HCEC 1CT (cell line): ENCODE measurements around the gene CAPN8.
A peak's percentile ranks its signal among the peaks of the same experiment; 100 is the strongest.
"Not testable (repeated sequence)": the region's sequence is repeated elsewhere in the genome, so short reads cannot be mapped to it uniquely, and the experiment has no call there.

Experiments
- DNase-seq: peaks from one replicate; pipeline ENCODE4 v3.0.0-alpha.2; 2017

Gene CAPN8

DNA sequence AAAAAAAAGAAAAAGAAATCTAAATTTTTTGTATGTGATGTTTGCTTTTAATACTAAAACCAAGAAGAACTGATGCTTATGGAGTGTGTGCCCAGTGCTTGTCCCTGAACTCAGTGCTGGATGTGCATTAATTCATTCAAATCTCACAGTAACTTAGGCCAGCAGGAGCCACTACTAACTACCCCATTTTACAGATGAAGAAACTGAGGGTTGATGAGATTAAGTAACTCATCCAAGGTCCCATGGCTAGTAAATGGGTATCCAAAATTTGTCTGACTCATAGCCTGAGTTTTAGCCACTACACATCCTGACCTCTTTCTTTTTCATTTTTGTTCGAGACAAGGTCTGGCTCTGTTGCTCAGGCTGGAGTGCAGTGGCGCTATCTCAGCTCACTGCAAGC lies 144.4 kb downstream of the CAPN8 start:
- DNase-seq: no peak

DNA sequence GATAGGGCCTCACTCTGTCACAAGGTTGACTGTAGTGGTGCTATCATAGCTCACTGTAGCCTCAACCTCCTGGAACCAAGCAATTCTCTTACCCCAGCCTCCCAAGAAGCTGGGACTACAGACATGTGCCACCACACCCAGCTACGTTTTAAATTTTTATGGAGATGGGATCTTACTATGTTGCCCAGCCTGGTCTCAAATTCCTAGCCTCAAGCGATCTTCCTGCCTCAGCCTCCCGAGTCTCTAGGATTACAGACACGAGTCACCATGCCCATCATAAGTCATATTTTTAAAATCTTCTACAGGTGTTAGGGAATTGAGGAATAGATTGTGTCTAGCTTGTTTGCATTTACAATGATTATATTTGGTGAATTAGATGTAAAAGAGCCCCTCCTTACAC lies 145.3 kb downstream of the CAPN8 start:
- DNase-seq: no peak

DNA sequence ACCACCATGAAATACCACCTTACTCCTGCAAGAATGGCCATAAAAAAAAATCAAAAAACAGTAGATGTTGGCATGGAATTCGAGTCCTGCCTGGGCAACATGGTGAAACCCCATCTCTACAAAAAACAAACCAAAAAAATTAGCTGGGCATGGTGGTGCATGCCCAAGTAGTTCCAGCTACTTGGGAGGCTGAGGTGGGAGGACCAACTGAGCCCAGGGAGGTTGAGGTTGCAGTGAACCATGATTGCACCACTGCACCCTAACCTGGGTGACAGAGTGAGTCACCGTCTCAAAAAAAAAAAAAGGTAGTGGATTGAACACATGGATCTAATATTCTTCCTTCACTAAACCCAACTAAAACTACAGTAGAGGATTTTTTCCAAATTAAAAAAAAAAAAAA lies 146.4 kb downstream of the CAPN8 start:
- DNase-seq: no peak

DNA sequence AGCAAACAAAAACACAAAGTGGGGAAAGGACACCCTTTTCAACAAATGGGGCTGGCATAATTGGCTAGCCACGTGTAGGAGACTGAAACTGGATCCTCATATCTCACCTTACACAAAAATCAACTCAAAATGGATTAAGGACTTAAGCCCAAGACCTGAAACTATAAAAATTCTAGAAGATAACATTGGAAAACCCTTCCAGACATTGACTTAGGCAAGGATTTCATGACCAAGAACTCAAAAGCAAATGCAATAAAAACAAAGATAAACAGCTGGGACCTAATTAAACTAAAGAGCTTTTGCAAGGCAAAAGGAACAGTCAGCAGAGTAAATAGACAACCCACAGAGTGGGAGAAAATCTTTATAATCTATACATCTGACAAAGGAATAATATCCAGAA lies 146.9 kb downstream of the CAPN8 start:
- not testable (repeated sequence) for DNase-seq

DNA sequence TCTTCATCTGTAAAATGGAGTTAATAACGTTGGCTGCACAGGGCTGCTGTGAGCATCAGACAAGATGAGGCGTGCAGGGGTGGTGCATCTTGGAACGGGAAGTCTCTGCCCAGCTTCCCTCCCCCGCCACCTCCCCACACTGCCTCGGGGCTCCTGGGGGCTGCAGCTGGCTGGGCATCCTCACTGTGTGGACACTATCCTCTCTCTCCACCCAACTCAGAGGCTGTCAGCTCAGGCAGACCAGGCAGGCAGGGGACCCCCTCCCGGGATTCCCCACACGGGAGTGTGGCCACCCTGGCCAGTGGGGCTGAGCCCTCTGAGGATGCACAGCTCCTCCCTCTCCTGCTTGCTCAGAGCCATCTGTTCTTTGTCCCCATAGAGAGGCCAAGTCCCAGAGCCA lies 149.6 kb downstream of the CAPN8 start:
- DNase-seq: no peak

DNA sequence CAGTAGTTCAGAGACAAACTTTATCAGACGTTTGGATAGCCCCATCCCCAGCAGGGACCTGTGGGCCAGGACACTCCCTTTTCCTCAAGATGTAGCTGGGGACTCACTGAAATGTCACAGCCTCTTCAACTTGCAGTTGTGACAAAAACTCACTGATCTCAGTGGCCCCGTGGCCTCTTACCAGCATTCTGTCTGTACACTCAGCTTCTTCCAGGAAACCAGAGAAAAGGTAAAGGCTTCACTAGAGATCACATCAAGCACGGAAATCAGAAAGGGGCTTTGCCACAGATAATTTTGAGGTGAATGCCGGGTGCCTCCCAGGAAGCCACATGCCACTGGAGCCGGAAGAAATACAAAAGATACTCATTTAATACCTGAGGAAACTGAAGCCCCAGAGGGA lies 150.1 kb downstream of the CAPN8 start:
- DNase-seq: no peak

DNA sequence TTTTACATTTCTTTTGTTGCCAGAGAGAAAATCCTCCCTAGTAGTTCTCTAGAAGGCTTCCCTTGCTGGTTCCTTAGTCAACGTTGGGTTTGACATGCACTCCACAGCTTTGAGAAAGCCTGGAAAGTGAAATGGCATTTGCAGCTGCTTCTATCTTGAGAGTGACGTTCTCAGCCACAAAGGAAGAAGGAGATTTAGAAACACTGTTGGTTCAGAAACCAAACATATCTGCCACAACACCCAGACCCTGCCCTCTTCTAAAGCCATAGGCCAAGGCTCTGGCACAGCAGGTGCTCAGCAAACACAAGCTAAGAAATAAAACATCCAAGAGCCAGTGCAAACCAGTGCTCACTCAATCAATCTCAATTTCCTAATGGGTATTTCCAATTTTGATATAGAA lies 150.9 kb downstream of the CAPN8 start:
- no peak for DNase-seq

DNA sequence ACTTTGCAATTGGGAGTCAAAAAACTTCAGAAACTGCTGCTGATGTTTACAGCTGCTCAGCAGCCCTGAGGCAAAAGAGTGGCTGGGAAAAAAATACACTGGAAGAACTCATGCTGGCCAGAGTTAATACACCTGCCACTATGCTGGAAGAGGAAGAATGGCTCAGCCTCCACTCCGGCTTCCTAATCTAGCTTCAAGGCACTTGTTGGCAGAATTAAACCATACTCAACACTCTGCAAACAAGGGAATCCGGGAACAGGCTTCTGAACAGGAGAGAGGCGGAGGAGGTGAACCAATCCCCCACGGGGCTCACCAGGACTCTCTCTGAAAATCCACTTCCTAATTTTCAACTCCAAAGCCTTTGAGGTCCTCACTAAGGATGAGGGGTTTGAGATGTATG lies 152.2 kb downstream of the CAPN8 start:
- no peak for DNase-seq

DNA sequence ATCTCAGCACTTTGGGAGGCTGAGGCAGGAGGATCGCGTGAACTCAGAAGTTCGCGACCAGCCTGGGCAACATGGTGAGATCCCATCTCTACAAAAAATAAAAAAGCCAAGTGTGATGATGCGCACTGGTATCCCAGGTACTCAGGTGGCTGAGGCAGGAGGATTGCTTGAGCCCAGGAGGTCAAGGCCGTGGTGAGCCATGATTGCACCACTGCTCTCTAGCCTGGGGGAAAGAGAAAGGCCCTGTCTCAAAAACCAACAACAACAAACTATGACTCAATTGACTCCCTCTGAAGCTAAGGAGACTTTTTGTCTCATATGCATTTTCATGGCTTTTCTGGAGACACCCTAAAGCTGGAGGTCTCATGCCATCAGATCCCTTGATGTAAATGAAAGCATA lies 153.4 kb downstream of the CAPN8 start:
- DNase-seq: no peak

DNA sequence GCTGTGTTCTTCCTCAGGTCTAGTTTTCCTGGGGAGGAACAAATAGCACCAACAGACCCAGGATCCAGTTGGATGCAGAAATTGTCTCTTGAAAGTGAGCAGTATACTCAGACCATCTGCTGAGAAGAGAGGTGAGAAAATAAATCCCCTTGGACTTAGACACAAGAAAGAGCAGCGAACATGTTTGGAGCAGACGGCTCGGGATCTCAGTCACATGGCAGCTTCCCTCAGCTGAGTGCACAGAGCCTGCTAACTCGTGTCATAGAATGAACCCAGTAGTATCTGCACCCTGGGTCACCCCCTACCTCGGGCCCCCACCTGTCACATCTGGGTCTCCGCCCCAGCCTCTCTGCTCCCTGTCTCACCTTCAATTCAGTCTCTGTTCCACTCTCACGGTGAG lies 156.7 kb downstream of the CAPN8 start:
- no peak for DNase-seq

DNA sequence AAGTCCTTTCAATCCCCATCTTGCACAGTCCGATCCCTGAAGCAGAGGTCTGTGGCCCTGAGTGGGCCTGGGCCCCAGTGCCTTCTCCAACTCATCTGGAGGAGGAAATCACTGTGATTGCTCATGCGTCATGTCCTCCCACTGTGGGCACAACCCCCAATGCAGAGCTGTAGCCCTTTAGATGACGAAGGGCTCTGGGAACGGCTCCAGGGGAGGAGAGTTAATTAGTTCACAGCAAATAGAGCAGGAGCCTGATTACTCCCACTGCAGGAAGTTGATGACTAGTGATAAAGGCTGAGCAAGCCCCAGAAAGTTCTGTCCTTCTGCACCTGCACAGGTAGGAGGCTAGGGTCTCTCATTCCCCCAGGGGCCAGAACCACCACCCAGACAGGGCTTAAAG lies 160.8 kb downstream of the CAPN8 start:
- peak; percentile 78 for DNase-seq

DNA sequence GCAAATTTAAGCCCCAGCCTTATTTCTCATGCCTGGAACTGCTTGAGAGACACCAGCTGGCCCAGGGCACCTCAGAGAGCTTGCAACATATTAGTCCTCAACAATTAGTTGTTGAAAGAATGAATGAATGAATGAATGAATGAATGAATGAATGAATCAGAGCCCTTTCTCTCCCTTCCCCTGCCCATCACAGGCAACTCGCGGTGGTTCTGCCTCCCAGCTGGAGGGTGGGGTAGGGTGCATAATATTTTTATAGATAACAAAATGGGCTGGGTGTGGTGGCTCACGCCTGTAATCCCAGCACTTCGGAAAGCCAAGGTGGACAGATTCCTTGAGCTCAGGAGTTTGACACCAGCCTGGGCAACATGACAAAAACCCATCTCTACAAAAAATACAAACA lies 162.2 kb downstream of the CAPN8 start:
- no peak for DNase-seq

DNA sequence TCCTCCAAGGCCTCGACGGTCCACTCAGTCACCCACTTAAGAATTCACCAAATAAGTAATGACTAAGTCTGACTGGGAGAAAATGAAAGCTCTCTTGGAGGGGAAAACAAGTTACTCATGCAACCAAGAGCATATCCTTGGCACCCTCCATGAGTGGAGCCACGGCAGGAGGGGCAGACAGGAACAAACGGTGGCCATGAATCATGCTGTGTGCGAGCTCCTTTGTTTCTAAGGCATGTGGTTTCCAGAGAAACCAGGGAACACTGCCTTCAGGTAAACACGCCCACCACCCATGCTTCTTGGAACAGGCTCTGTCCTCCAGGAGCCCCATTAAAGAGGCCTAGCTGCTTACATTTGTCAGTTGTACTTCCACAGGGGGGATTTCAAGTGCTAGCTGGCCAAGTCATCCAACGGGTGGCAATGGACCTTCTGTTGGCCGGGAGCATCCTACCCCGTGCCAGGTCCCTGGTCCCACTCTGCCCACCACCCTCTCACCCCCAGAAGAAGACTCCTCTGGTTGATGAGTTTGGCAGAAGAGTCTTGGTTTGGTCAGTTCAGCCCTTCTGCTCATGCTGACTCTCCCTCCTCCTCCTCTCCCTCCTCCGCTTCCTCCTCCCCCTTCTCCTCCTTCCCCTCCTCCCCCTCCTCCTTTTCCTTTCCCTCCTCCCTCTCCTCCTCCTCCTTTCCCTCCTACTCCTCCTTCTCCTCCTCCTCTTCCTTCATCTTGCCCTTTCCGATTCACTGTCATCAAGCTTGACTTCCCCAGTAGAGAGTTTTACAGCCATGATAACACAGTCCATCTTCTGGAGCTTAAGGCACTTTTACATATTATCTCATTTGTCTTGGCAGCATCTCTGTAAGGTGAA lies 164.7 kb downstream of the CAPN8 start:
- peak; percentile 79 for DNase-seq

DNA sequence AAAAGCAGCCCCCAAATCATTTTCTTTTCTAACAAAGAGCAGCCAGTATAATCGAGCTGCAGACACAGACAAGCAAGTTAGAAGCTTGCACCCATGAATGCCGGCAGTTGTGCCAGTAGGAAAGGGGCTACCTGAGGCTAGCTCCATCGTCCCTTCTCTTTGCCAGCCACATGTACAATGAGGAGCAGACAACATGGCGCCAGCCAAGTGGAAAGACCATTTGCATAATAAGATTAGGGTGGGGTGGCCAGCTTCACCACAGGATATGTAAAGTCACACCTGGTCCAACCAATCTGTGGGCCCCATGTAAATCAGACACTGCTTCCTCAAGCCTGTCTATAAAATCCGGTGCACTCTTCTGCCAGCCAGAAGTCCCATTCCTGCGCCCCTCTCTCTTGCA lies 168.6 kb downstream of the CAPN8 start:
- no peak for DNase-seq

DNA sequence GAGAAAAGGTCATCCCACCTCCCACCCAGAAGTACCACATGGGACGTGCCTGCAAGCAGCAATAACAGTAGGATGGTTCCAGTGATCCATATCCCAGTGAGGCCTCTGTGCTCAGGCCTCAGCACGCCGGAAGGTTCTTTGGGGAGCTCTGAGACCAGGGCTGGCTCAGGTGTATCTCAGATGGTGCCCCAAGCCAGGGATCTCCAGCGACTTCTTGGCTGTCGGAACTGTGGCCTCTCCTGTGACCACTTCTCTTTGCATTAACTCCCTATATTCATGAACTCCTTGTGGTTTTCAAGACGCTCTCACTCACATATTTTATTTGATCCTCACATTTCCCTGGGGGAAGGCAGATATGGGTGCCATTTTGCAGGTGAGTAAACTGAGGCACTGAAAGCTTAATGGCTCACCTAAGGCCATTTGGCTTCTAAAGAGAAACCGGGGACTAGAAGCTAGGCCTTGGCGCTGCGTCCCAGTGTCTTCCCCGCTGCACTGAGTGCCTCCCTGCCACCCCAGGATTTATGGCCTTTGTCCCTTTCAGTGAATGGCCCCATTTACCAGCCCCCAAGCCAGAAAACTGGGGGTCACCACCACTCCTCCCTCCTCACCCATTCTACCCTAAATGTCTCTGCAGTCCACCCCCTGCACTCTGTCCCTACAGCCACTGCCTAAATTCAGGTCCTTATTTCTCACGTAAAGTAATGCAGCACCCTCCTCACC lies 170.4 kb downstream of the CAPN8 start:
- DNase-seq: no peak

DNA sequence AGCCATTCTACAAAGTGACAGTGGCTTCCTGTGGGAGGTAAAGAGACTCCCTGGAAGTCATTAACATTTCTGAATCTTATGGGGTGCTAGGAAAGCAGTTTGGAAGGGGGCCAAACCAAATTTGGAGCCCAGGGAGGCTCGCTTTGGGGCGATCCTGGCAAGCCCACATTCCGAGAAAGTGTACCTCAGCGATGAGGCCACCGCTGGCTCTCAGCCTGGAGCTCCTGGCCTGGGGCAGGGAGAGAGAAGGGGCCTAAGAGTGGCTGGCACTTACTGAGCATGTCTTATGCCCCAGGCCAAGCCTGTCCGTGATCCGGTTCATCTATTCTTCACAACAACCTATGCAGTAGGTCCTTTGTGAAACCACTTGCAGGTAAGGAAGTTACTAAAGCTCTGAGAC lies 173.5 kb downstream of the CAPN8 start:
- DNase-seq: no peak
